Type B pancreatic cell (in vitro differentiated cells): Measurements from ENCODE around the gene IRF4. TPM values are rescaled to one million over a fixed set of nuclear protein-coding genes. Genes with fewer than 3 reads are reported as not detected.

Experiments used
- DNase-seq: peaks from one replicate; pipeline ENCODE4 v3.0.0; 2021; ENCODE audit warnings: mixed read lengths; ENCODE audit not compliant: unreplicated experiment; ENCODE audit errors: extremely low spot score
- H3K27ac Mint-ChIP-seq: 2 replicates; pipeline ENCODE4 v1.8.0; 2021; ENCODE audit warnings: mild to moderate bottlenecking, mixed read lengths
- H3K27me3 Mint-ChIP-seq: 2 replicates; pipeline ENCODE4 v1.8.0; 2021; ENCODE audit warnings: mixed read lengths
- H3K36me3 Mint-ChIP-seq: 2 replicates; pipeline ENCODE4 v1.8.0; 2021; ENCODE audit warnings: mixed read lengths
- H3K4me1 Mint-ChIP-seq: one replicate; pipeline ENCODE4 v1.8.0; 2021; ENCODE audit warnings: mixed read lengths; ENCODE audit not compliant: unreplicated experiment
- H3K4me3 Mint-ChIP-seq: 2 replicates; pipeline ENCODE4 v1.8.0; 2021; ENCODE audit warnings: mild to moderate bottlenecking, mixed read lengths
- H3K9me3 Mint-ChIP-seq: 2 replicates; pipeline ENCODE4 v1.8.0; 2021; ENCODE audit warnings: mixed read lengths
- CTCF ChIP-seq: fragments of 200-600 bp; sonication (generic); conservative IDR thresholded peaks from 2 replicates; pipeline ENCODE4 v1.5.0; 2021; ENCODE audit warnings: antibody characterized with exemption, mild to moderate bottlenecking
- total RNA-seq: library from RNA; stranded (reverse); gene quantifications from 2 replicates; pipeline ENCODE4 v1.2.1, GENCODE V29; 2021; ENCODE audit warnings: low replicate concordance

IRF4 gene
- total RNA-seq, 1 donor from 2014 or later: 1.7 TPM

- Mint-ChIP-seq H3K27me3 (no peaks in the 10 kb centered on the region), H3K27ac (no peak overlapping the region), H3K4me3 (no peak overlapping the region), H3K4me1 (no peaks in the 10 kb centered on the region), H3K9me3 (peaks cover 6% of the 10 kb centered on the region), H3K36me3 (peaks cover 11% of the 10 kb centered on the region)
- no peak for TF ChIP-seq CTCF
- no peak for DNase-seq
These were observed 43.3 kb upstream of the IRF4 start for GRCh38 chr6:347951-348859.

GRCh38 chr6:348860-349396 lies 42.6 kb upstream of the IRF4 start:
- H3K9me3 Mint-ChIP-seq: peaks cover 1% of the 10 kb centered on the region
- DNase-seq: no peak
- no peak overlapping the region for H3K4me3 Mint-ChIP-seq
- peaks cover 11% of the 10 kb centered on the region for H3K36me3 Mint-ChIP-seq
- no peaks in the 10 kb centered on the region for H3K27me3 Mint-ChIP-seq
- no peaks in the 10 kb centered on the region for H3K4me1 Mint-ChIP-seq
- no peak overlapping the region for H3K27ac Mint-ChIP-seq
- TF ChIP-seq CTCF: no peak

DNA sequence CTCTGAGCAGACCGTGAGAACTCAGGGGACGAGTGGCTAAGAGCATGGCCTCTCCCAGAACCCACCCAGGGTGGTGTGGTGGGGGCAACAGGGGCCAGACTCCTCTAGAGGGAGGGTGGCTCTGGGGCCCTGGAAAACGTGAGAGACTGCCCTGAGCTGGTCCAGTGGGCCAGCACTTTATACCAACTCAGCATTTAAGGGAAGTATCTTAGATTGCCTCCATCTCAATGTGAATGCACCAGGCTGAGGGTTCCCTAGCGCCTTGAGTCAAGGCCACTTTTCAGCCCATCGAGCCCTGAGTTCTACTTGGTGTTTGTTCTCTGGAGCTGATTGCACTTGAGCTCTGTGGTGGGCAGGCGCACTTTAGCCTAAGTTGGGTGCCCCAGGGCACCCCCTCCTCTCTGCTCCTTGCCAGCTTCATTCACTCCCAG lies 42.0 kb upstream of the IRF4 start:
- Mint-ChIP-seq H3K36me3 (peaks cover 11% of the 10 kb centered on the region), H3K4me1 (no peaks in the 10 kb centered on the region), H3K27ac (no peak overlapping the region), H3K4me3 (no peak overlapping the region), H3K27me3 (no peaks in the 10 kb centered on the region), H3K9me3 (no peaks in the 10 kb centered on the region)
- no peak for DNase-seq
- TF ChIP-seq CTCF: no peak

DNA sequence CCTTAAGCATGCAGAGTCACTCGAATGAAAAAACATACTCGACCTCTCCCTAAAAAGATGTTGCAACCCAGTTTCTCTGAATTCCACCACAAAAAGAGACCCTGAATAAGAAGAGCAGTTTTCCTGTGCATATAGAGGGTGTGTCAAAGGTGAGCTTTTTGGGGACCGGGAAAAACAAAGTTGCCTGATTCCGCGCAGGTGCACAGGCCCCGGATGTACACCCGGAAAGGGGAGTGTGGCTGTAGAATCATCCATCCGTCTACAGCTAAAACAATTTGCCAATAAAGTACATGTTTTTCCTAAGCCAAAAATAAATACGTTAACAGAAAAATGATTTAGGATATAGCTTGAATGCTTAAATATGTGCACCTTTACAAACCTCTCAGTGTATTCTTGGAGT lies 41.2 kb upstream of the IRF4 start:
- TF ChIP-seq CTCF: no peak
- Mint-ChIP-seq H3K4me1 (no peaks in the 10 kb centered on the region), H3K27ac (no peak overlapping the region), H3K36me3 (peaks cover 11% of the 10 kb centered on the region), H3K9me3 (no peaks in the 10 kb centered on the region), H3K27me3 (no peaks in the 10 kb centered on the region), H3K4me3 (no peak overlapping the region)
- DNase-seq: no peak

DNA sequence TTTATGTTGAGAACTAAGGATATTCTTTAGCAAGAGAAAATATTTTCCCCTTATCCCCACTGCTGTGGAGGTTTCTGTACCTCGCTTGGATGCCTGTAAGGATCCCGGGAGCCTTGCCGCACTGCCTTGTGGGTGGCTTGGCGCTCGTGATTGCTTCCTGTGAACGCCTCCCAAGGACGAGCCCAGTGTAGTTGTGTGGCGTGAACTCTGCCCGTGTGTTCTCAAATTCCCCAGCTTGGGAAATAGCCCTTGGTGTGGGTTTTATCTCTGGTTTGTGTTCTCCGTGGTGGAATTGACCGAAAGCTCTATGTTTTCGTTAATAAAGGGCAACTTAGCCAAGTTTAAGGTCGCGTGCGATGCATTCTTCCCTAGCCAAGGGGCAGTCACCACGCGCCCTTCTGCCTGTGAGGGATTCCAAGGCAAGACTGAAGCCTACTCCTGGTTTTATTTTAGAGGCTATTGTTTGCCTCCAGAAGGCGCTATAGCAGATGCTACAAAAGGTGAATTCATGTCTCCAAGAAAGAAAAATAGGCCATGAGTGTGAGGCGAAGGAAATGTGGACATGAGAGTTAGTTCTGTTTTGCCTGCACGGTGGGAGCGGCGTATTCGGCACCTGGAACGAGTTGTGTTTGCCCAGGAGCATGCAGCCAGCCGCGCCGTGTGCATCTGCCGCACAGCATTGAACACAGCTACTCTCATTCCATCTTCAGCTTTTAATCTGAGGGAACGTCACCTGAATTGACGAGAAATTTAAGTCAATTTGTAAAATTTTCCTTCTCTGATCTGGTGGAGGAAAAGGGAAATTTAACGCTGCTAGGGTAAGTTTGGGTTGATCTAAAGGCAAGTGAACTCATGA lies 40.3 kb upstream of the IRF4 start:
- no peaks in the 10 kb centered on the region for H3K4me1 Mint-ChIP-seq
- no peaks in the 10 kb centered on the region for H3K27me3 Mint-ChIP-seq
- no peak for TF ChIP-seq CTCF
- no peak overlapping the region for H3K4me3 Mint-ChIP-seq
- no peaks in the 10 kb centered on the region for H3K9me3 Mint-ChIP-seq
- peaks cover 11% of the 10 kb centered on the region for H3K36me3 Mint-ChIP-seq
- no peak overlapping the region for H3K27ac Mint-ChIP-seq
- no peak for DNase-seq
